Peyer's patch (tissue), 4 donors: ENCODE data around the gene NPLOC4. TPM values are rescaled to one million over a fixed set of nuclear protein-coding genes. Genes with fewer than 3 reads are reported as not detected.

Experiments
- DNase-seq, 3 donors: peaks; one replicate each; pipeline ENCODE4 v3.0.0-alpha.2; 2017 to 2019
- H3K27ac ChIP-seq, 4 donors: fragments of 200-600 bp; sonication (generic); one replicate each; pipeline ENCODE4 v1.5.1; 2016 to 2019
- H3K27me3 ChIP-seq, 2 donors: fragments of 200-600 bp; sonication (generic); one replicate each; pipeline ENCODE4 v1.5.1; 2019
- H3K36me3 ChIP-seq, 3 donors: fragments of 200-600 bp; sonication (generic); one replicate each; pipeline ENCODE4 v1.5.1; 2016 to 2019
- H3K4me1 ChIP-seq, 4 donors: fragments of 200-600 bp; sonication (generic); one replicate each; pipeline ENCODE4 v1.5.1; 2016 to 2019
- H3K4me3 ChIP-seq, 4 donors: fragments of 200-600 bp; sonication (generic); 1 replicate in 3 of 4; 2 replicates in 1 of 4; pipeline ENCODE4 v1.5.1; 2016 to 2019; ENCODE audit warnings: mild to moderate bottlenecking in 1 of 4
- H3K9me3 ChIP-seq, 4 donors: fragments of 200-600 bp; sonication (generic); one replicate each; pipeline ENCODE4 v1.5.1; 2016 to 2019; ENCODE audit warnings: mild to moderate bottlenecking in 1 of 4
- POLR2A ChIP-seq, 2 donors: fragments of 450-650 bp; IDR thresholded peaks; one replicate each; pipeline ENCODE4 v1.5.1; 2017; ENCODE audit warnings: antibody characterized with exemption in 2 of 2, mild to moderate bottlenecking in 2 of 2, moderate library complexity in 2 of 2
- total RNA-seq, 4 donors: library from RNA; depleted of rRNA; stranded (reverse); fragments of >200 nt; gene quantifications; one replicate each; pipeline ENCODE4 v1.1.0, GENCODE V29; 2016
- TF ChIP-seq, protein P1 (sequence below), 6 experiments: fragments of 450-650 bp in 4 of 6; fragments of 200-600 bp in 2 of 6; sonication (generic) in 1 of 6; IDR thresholded peaks; one replicate each; pipeline ENCODE4 v1.5.1; 2017 to 2019; ENCODE audit warnings: antibody characterized with exemption in 6 of 6, mild to moderate bottlenecking in 3 of 6, moderate library complexity in 1 of 6

NPLOC4 gene
- 100 to 1,000 TPM in 3 of 4 donors, 10 to 100 TPM in 1; 77.2 to 911 (median 122) TPM for total RNA-seq

GRCh38 chr17:81636505-81637288 is at the start of gene NPLOC4, which contains the start of gene TSPAN10:
NPLOC4 (minus strand) TSS chr17:81637112; CDS start chr17:81636930, 182 bp downstream.
TSPAN10 (plus strand) TSS chr17:81637196; CDS start chr17:81642413, 5,217 bp downstream.
- DNase-seq: peak; percentile 74 to 90 (median 89)
- Histone ChIP-seq H3K27ac (peak within 1 kb of the TSS; percentile 82 to 94 (median 90)), H3K4me3 (peak within 1 kb of the TSS; percentile 54 to 99 (median 92)), H3K27me3 (no peaks in the 10 kb centered on the region), H3K9me3 (no peaks in the 10 kb centered on the region), H3K4me1 (peaks cover 0 to 22% (median 5%) of the 10 kb centered on the region in 4 donors), H3K36me3 (no peaks in the 10 kb centered on the region)
- TF ChIP-seq POLR2A (IDR thresholded peaks at IDR 0.05): peak; percentile 68 to 92
- TF ChIP-seq, protein P1, sequence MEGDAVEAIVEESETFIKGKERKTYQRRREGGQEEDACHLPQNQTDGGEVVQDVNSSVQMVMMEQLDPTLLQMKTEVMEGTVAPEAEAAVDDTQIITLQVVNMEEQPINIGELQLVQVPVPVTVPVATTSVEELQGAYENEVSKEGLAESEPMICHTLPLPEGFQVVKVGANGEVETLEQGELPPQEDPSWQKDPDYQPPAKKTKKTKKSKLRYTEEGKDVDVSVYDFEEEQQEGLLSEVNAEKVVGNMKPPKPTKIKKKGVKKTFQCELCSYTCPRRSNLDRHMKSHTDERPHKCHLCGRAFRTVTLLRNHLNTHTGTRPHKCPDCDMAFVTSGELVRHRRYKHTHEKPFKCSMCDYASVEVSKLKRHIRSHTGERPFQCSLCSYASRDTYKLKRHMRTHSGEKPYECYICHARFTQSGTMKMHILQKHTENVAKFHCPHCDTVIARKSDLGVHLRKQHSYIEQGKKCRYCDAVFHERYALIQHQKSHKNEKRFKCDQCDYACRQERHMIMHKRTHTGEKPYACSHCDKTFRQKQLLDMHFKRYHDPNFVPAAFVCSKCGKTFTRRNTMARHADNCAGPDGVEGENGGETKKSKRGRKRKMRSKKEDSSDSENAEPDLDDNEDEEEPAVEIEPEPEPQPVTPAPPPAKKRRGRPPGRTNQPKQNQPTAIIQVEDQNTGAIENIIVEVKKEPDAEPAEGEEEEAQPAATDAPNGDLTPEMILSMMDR (IDR thresholded peaks at IDR 0.05): no peak

- Histone ChIP-seq H3K27me3 (no peaks in the 10 kb centered on the region), H3K27ac (no peak overlapping the region), H3K9me3 (no peaks in the 10 kb centered on the region), H3K4me3 (no peak overlapping the region), H3K4me1 (peaks cover 0 to 26% (median 20%) of the 10 kb centered on the region in 4 donors), H3K36me3 (peaks cover 0 to 61% (median 0%) of the 10 kb centered on the region in 3 donors)
- DNase-seq: no peak
- TF ChIP-seq, protein P1 (IDR thresholded peaks at IDR 0.05): no peak
Measured at GRCh38 chr17:81686614-81687013, 49.7 kb upstream of the NPLOC4 start.

DNA sequence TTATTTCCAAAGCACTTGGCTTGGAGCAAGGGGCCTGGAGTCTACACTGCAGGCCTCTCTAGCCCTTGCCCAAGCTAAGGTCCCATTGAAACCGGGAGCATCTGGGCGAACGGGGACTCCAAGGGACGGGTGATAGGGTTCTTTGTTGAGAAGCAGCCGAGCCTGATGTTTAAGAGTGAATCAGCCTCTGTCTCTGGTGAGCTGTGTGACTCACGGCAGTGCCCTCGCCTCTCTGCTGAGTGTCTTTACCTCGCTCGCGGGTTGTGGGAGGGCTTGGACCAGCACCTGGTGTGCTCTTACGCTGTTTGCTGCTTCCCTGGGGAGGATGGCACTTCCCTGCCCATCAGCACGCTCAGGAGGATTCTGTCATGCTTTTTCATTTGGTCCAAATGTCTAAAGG is 48.2 kb upstream of the NPLOC4 start:
- H3K36me3 ChIP-seq: peaks cover 0 to 53% (median 0%) of the 10 kb centered on the region in 3 donors
- peaks cover 0 to 26% (median 20%) of the 10 kb centered on the region in 4 donors for H3K4me1 ChIP-seq
- H3K27ac ChIP-seq: no peak overlapping the region
- no peaks in the 10 kb centered on the region for H3K27me3 ChIP-seq
- H3K4me3 ChIP-seq: peak overlapping the region; percentile 90 to 99 (median 97)
- H3K9me3 ChIP-seq: no peaks in the 10 kb centered on the region
- TF ChIP-seq, protein P1 (IDR thresholded peaks at IDR 0.05): no peak
- no peak for TF ChIP-seq POLR2A (IDR thresholded peaks at IDR 0.05)
- no peak for DNase-seq

GRCh38 chr17:81684442-81684911 is 47.6 kb upstream of the NPLOC4 start:
- TF ChIP-seq POLR2A (IDR thresholded peaks at IDR 0.05): no peak
- TF ChIP-seq, protein P1 (IDR thresholded peaks at IDR 0.05): no peak
- no peaks in the 10 kb centered on the region for H3K27me3 ChIP-seq
- H3K4me1 ChIP-seq: peaks cover 0 to 26% (median 20%) of the 10 kb centered on the region in 4 donors
- peak overlapping the region; percentile 90 to 99 (median 97) for H3K4me3 ChIP-seq
- no peak for DNase-seq
- no peaks in the 10 kb centered on the region for H3K9me3 ChIP-seq
- H3K27ac ChIP-seq: peak overlapping the region; percentile 88 to 89 (median 88)
- H3K36me3 ChIP-seq: peaks cover 0 to 46% (median 0%) of the 10 kb centered on the region in 3 donors

DNA sequence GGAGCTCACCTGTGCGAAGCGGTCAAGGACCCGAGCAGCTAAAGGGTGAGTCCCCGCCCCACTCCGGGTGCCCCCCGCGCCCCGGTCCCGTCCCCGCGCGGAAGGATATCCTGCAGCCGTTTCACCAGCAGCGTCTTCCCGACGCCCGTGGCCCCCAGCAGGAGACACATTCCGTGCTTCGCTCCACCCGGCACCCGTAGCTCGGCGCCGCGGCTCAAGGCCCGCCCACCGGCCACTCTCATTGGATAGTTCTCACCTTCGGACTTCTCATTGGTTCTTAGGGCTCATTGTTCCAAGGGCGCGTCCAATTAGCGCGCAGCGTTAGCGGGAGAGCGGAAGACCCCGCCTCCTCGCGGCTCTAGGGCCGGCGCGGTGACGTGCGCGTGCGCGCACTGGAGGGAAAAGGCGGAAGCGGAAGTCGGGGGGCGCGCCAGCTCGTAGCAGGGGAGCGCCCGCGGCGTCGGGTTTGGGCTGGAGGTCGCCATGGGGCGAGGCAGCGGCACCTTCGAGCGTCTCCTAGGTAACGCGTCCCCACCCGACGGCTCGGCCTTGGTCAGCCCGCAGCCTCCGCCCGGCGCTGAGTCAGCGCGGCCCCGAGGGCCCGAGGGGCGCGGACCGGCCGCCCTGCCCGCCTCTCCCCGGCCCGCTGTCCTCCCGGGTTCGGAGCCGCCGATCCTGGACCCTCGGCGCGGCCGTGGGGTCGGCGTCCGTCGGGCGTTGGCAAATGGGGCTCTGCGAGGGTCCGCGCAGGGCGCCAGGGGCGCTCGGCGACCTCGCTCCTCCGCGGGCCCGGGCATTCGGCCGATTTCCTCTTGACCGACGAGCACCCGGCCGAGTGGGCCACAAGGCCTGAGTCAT is 46.9 kb upstream of the NPLOC4 start, which contains the start of the genes ARL16 and HGS:
Gene ARL16 (minus strand): TSS at position 214 of the 858 bp plus-strand sequence. CDS start 44 bp downstream, at position 170.
Gene HGS (plus strand): TSS at position 428 of the 858 bp plus-strand sequence. CDS start 56 bp downstream, at position 484.
- peaks cover 0 to 40% (median 0%) of the 10 kb centered on the region in 3 donors for H3K36me3 ChIP-seq
- no peaks in the 10 kb centered on the region for H3K9me3 ChIP-seq
- H3K4me3 ChIP-seq: peak within 1 kb of the TSS; percentile 90 to 99 (median 97)
- peak within 1 kb of the TSS; percentile 88 to 89 (median 88) for H3K27ac ChIP-seq
- peaks cover 0 to 26% (median 20%) of the 10 kb centered on the region in 4 donors for H3K4me1 ChIP-seq
- TF ChIP-seq POLR2A (IDR thresholded peaks at IDR 0.05): peak; percentile 57 to 61
- TF ChIP-seq, protein P1 (IDR thresholded peaks at IDR 0.05): no peak
- peak; percentile 96 to 99 (median 98) for DNase-seq
- no peaks in the 10 kb centered on the region for H3K27me3 ChIP-seq
